ENCODE results near the gene ESYT2.
"Not testable (repeated sequence)": the region's sequence is repeated elsewhere in the genome, so short reads cannot be mapped to it uniquely, and the experiment has no call there.

Gene ESYT2

GRCh38 chr7:158702196-158702595 is 127.1 kb downstream of the ESYT2 start:
- Histone ChIP-seq H3K27me3 (ENCODE audit: insufficient read depth, insufficient read length) (no peaks in the 10 kb centered on the region), H3K36me3 (ENCODE audit: insufficient read depth, insufficient read length, low read length) (peaks cover 39% of the 10 kb centered on the region), H3K9me3 (ENCODE audit: insufficient read depth, low read length) (peaks cover 2% of the 10 kb centered on the region; the same call in 1 of the 2 replicates), H3K9ac (ENCODE audit: insufficient read length, low read depth) (no peak overlapping the region), H3K4me1 (ENCODE audit: insufficient read depth, insufficient read length) (peaks cover 4% of the 10 kb centered on the region), H3K4me3 (ENCODE audit: insufficient read length, low read depth) (no peak overlapping the region)
- TF ChIP-seq SUZ12 (IDR thresholded peaks at IDR 0.05; ENCODE audit: extremely low read depth, insufficient read depth, insufficient read length), result no peak
- peak; percentile 78 for DNase-seq (ENCODE audit: low read depth, low spot score)

- no peaks in the 10 kb centered on the region for H3K27me3 ChIP-seq (ENCODE audit: insufficient read depth, insufficient read length)
- H3K9me3 ChIP-seq (ENCODE audit: insufficient read depth, low read length), result no peaks in the 10 kb centered on the region
- TF ChIP-seq ZNF274 (IDR thresholded peaks at IDR 0.05; ENCODE audit: low read depth, low read length), result no peak
- no peak for TF ChIP-seq YY1 (IDR thresholded peaks at IDR 0.05; ENCODE audit: insufficient read depth, insufficient read length)
- no peak for TF ChIP-seq SUZ12 (IDR thresholded peaks at IDR 0.05; ENCODE audit: extremely low read depth, insufficient read depth, insufficient read length)
- H3K4me1 ChIP-seq (ENCODE audit: insufficient read depth, insufficient read length), result peaks cover 4% of the 10 kb centered on the region
- H3K4me3 ChIP-seq (ENCODE audit: insufficient read length, low read depth), result no peak overlapping the region
- DNase-seq (ENCODE audit: low read depth, low spot score), result no peak
- peaks cover 57% of the 10 kb centered on the region for H3K36me3 ChIP-seq (ENCODE audit: insufficient read depth, insufficient read length, low read length)
- no peak overlapping the region for H3K9ac ChIP-seq (ENCODE audit: insufficient read length, low read depth)
These were observed 129.3 kb downstream of the ESYT2 start for GRCh38 chr7:158700008-158700407.

- H3K36me3 ChIP-seq (ENCODE audit: insufficient read depth, insufficient read length, low read length), result peaks cover 62% of the 10 kb centered on the region
- DNase-seq (ENCODE audit: low read depth, low spot score), result no peak
- no peak overlapping the region for H3K4me3 ChIP-seq (ENCODE audit: insufficient read length, low read depth)
- no peaks in the 10 kb centered on the region for H3K9me3 ChIP-seq (ENCODE audit: insufficient read depth, low read length)
- TF ChIP-seq ZNF274 (IDR thresholded peaks at IDR 0.05; ENCODE audit: low read depth, low read length) (no peak), YY1 (IDR thresholded peaks at IDR 0.05; ENCODE audit: insufficient read depth, insufficient read length) (no peak), SUZ12 (IDR thresholded peaks at IDR 0.05; ENCODE audit: extremely low read depth, insufficient read depth, insufficient read length) (no peak)
- no peaks in the 10 kb centered on the region for H3K27me3 ChIP-seq (ENCODE audit: insufficient read depth, insufficient read length)
- H3K9ac ChIP-seq (ENCODE audit: insufficient read length, low read depth), result no peak overlapping the region
- peaks cover 4% of the 10 kb centered on the region for H3K4me1 ChIP-seq (ENCODE audit: insufficient read depth, insufficient read length)
These were observed 130.0 kb downstream of the ESYT2 start for GRCh38 chr7:158699341-158699740.

DNA sequence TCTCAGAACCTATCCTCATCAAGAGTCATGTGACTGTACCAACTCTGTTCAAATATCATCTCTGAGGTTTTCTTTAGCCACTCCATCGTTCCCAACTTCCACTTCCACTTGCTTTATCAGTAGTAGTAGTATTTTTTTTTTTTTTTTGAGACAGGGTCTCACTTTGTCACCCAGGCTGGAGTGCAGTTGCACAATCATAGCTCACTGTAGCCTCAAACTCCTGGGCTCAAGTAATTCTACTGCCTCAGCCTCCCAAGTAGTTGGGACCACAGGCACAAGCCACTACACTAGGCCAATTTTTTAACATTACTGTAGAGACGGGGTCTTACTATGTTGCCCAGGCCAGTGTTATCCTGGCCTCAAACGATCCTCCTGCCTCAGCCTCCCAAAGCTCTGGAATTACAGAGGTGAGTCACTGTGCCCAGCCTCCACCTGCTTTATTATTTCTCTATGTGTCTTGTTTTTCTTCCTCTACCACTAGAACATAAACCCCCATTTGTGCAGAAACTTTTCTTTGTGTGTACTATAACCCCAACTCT is 130.6 kb downstream of the ESYT2 start:
- no peaks in the 10 kb centered on the region for H3K9me3 ChIP-seq (ENCODE audit: insufficient read depth, low read length)
- H3K4me1 ChIP-seq (ENCODE audit: insufficient read depth, insufficient read length), result peaks cover 4% of the 10 kb centered on the region
- no peak for DNase-seq (ENCODE audit: low read depth, low spot score)
- H3K4me3 ChIP-seq (ENCODE audit: insufficient read length, low read depth), result no peak overlapping the region
- no peak for TF ChIP-seq SUZ12 (IDR thresholded peaks at IDR 0.05; ENCODE audit: extremely low read depth, insufficient read depth, insufficient read length)
- no peak for TF ChIP-seq ZNF274 (IDR thresholded peaks at IDR 0.05; ENCODE audit: low read depth, low read length)
- TF ChIP-seq YY1 (IDR thresholded peaks at IDR 0.05; ENCODE audit: insufficient read depth, insufficient read length), result no peak
- H3K9ac ChIP-seq (ENCODE audit: insufficient read length, low read depth), result no peak overlapping the region
- H3K36me3 ChIP-seq (ENCODE audit: insufficient read depth, insufficient read length, low read length), result peaks cover 68% of the 10 kb centered on the region
- no peaks in the 10 kb centered on the region for H3K27me3 ChIP-seq (ENCODE audit: insufficient read depth, insufficient read length)

GRCh38 chr7:158697597-158697996 is 131.7 kb downstream of the ESYT2 start:
- not testable (repeated sequence) for H3K9ac ChIP-seq (ENCODE audit: insufficient read length, low read depth); H3K27me3 ChIP-seq (ENCODE audit: insufficient read depth, insufficient read length)
- peaks cover 72% of the 10 kb centered on the region for H3K36me3 ChIP-seq (ENCODE audit: insufficient read depth, insufficient read length, low read length)

DNA sequence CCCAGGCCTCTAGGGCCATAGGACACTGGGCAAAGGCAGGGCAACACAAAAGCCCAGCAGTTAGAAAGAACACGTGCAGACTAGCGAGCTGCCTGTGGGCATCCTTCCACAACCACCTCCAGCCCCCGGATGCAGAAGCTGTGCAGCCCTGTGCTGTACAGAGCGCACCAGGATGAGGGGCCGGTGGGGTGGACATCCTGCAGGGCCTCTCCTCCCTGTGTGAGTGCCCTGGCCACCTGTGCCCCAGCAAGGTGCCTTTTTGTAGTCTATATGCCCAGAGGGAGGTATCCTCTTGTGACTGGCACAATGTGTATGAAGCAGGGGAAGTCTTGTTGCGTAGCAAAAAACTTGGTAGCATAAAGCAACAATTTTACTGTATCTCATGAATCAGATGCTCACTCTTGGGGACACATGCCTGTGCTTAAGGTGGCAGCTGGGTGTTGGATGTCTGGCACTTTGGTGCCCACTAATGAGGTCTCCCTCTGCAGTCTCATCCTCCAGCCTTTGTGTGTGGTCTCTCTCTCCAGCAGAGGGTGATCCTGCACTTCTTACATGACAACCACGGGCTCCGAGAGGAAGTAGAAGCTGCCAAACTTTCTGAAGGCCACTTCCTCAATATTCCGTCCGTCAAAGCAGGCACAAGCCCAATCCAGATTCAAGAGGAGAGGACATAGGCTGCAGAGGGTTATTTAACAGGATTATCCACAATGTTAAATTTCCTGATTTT is 133.4 kb downstream of the ESYT2 start:
- no peak for TF ChIP-seq YY1 (IDR thresholded peaks at IDR 0.05; ENCODE audit: insufficient read depth, insufficient read length)
- TF ChIP-seq SUZ12 (IDR thresholded peaks at IDR 0.05; ENCODE audit: extremely low read depth, insufficient read depth, insufficient read length), result no peak
- TF ChIP-seq ZNF274 (IDR thresholded peaks at IDR 0.05; ENCODE audit: low read depth, low read length), result no peak
- Histone ChIP-seq H3K4me3 (ENCODE audit: insufficient read length, low read depth) (no peak overlapping the region), H3K4me1 (ENCODE audit: insufficient read depth, insufficient read length) (no peaks in the 10 kb centered on the region), H3K9ac (ENCODE audit: insufficient read length, low read depth) (no peak overlapping the region), H3K27me3 (ENCODE audit: insufficient read depth, insufficient read length) (no peaks in the 10 kb centered on the region), H3K9me3 (ENCODE audit: insufficient read depth, low read length) (no peaks in the 10 kb centered on the region), H3K36me3 (ENCODE audit: insufficient read depth, insufficient read length, low read length) (peaks cover 73% of the 10 kb centered on the region)
- DNase-seq (ENCODE audit: low read depth, low spot score), result no peak

More at GRCh38 chr7:158697597-158697996, 131.7 kb downstream of the ESYT2 start:
- not testable (repeated sequence) for H3K4me3 ChIP-seq (ENCODE audit: insufficient read length, low read depth); H3K4me1 ChIP-seq (ENCODE audit: insufficient read depth, insufficient read length); H3K9me3 ChIP-seq (ENCODE audit: insufficient read depth, low read length); DNase-seq (ENCODE audit: low read depth, low spot score)

DNA sequence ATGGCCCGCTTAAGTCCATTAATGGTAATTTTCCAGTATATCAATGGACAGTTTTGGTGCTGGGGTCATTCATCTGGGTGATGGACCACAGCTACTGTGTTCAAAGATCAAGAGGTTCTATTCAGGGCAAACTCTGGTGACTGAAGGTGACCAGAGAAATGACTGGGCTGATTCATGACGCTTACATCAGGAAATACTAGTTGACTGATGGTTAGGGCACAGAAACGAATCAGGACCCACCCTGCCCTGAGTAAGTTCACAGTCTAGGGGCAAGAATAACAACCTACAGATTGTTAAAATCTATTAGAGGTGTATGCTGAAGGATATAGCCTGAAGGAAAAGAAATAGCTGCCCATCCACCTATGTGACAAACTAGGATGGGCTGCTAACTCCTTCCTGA is 134.3 kb downstream of the ESYT2 start:
- Histone ChIP-seq H3K4me3 (ENCODE audit: insufficient read length, low read depth) (no peak overlapping the region), H3K4me1 (ENCODE audit: insufficient read depth, insufficient read length) (no peaks in the 10 kb centered on the region), H3K36me3 (ENCODE audit: insufficient read depth, insufficient read length, low read length) (peaks cover 73% of the 10 kb centered on the region), H3K27me3 (ENCODE audit: insufficient read depth, insufficient read length) (no peaks in the 10 kb centered on the region), H3K9ac (ENCODE audit: insufficient read length, low read depth) (no peak overlapping the region), H3K9me3 (ENCODE audit: insufficient read depth, low read length) (no peaks in the 10 kb centered on the region)
- DNase-seq (ENCODE audit: low read depth, low spot score), result no peak
- TF ChIP-seq ZNF274 (IDR thresholded peaks at IDR 0.05; ENCODE audit: low read depth, low read length) (no peak), YY1 (IDR thresholded peaks at IDR 0.05; ENCODE audit: insufficient read depth, insufficient read length) (no peak), SUZ12 (IDR thresholded peaks at IDR 0.05; ENCODE audit: extremely low read depth, insufficient read depth, insufficient read length) (no peak)
